Thyroid gland (tissue), 4 donors: ENCODE measurements around the gene DHX57. TPM values are rescaled to one million over a fixed set of nuclear protein-coding genes. Genes with fewer than 3 reads are reported as not detected.

Source experiments
- DNase-seq, 2 donors: peaks; one replicate each; pipeline ENCODE4 v3.0.0-alpha.2; 2019
- H3K27ac ChIP-seq, 3 donors: fragments of 200-600 bp; sonication (generic); 1 replicate in 2 of 3; 2 replicates in 1 of 3; pipeline ENCODE4 v1.5.1; 2016 to 2019; ENCODE audit warnings: mild to moderate bottlenecking in 1 of 3, moderate library complexity in 1 of 3
- H3K27me3 ChIP-seq: fragments of 200-600 bp; sonication (generic); one replicate; pipeline ENCODE4 v1.5.1; 2019
- H3K36me3 ChIP-seq, 2 donors: fragments of 200-600 bp; sonication (generic); one replicate each; pipeline ENCODE4 v1.5.1; 2016 to 2019
- H3K4me1 ChIP-seq, 2 donors: fragments of 200-600 bp; sonication (generic); one replicate each; pipeline ENCODE4 v1.5.1; 2017 to 2019
- H3K4me3 ChIP-seq, 3 donors: fragments of 200-600 bp; sonication (generic); replicated peaks in 1 of 3; 1 replicate in 2 of 3; 2 replicates in 1 of 3; pipeline ENCODE4 v1.5.1; 2016; ENCODE audit warnings: mild to moderate bottlenecking in 1 of 3
- H3K9me3 ChIP-seq: fragments of 200-600 bp; sonication (generic); one replicate; pipeline ENCODE4 v1.5.1; 2017
- CTCF ChIP-seq, 6 experiments: fragments of 200-600 bp in 3 of 6; fragments of 450-650 bp in 3 of 6; sonication (generic) in 3 of 6; IDR thresholded peaks; one replicate each; pipeline ENCODE4 v1.5.1; 2016 to 2019; ENCODE audit warnings: antibody characterized with exemption in 6 of 6, mild to moderate bottlenecking in 2 of 6, inconsistent platforms in 1 of 6, moderate library complexity in 1 of 6
- POLR2A ChIP-seq, 2 donors: fragments of 450-650 bp; IDR thresholded peaks; one replicate each; pipeline ENCODE4 v1.6.1; 2017; ENCODE audit warnings: antibody characterized with exemption in 2 of 2, mild to moderate bottlenecking in 2 of 2, moderate library complexity in 1 of 2
- WGBS, 2 donors: methylation state at CpG; one replicate each; pipeline ENCODE4 v1.1.5; 2017; 5-methylcytosine and 5-hydroxymethylcytosine counted together
- intact Hi-C: fragments of 100-400 bp; cut with DNase I; formaldehyde crosslinking; loops from one replicate; pipeline ENCODE4 v1.15.1; 2023
- total RNA-seq, 4 donors: library from RNA; depleted of rRNA; stranded (reverse); fragments of >200 nt; gene quantifications; one replicate each; pipeline ENCODE4 v1.2.3, GENCODE V29; 2016

DHX57 gene
- total RNA-seq, 4 donors from 2014 or later: 12.4 to 19.3 (median 16.3) TPM

- Histone ChIP-seq H3K27ac (no peak overlapping the region), H3K4me3 (no peak overlapping the region), H3K36me3 (peaks cover 0 to 7% of the 10 kb centered on the region in 2 donors), H3K4me1 (peaks cover 0 to 5% of the 10 kb centered on the region in 2 donors), H3K9me3 (no peaks in the 10 kb centered on the region), H3K27me3 (no peaks in the 10 kb centered on the region)
- 97% methylated on average over 3 of the region's 3 CpGs for WGBS, 2 donors
- intact Hi-C loops: no loop called here
- no peak for DNase-seq
- TF ChIP-seq CTCF (IDR thresholded peaks at IDR 0.05): no peak
- TF ChIP-seq POLR2A (IDR thresholded peaks at IDR 0.05): no peak
Measured at GRCh38 chr2:38871432-38871831, 4.3 kb downstream of the DHX57 start.

GRCh38 chr2:38866773-38867443, 8.8 kb downstream of the DHX57 start:
- TF ChIP-seq CTCF (IDR thresholded peaks at IDR 0.05): no peak
- no peak for TF ChIP-seq POLR2A (IDR thresholded peaks at IDR 0.05)
- Histone ChIP-seq H3K4me3 (no peak overlapping the region), H3K4me1 (no peaks in the 10 kb centered on the region), H3K36me3 (peaks cover 0 to 16% of the 10 kb centered on the region in 2 donors), H3K9me3 (no peaks in the 10 kb centered on the region), H3K27ac (no peak overlapping the region), H3K27me3 (no peaks in the 10 kb centered on the region)
- intact Hi-C loops: no loop called here
- WGBS, 2 donors: 92 to 94% methylated on average over 3 of the region's 3 CpGs
- no peak for DNase-seq

DNA sequence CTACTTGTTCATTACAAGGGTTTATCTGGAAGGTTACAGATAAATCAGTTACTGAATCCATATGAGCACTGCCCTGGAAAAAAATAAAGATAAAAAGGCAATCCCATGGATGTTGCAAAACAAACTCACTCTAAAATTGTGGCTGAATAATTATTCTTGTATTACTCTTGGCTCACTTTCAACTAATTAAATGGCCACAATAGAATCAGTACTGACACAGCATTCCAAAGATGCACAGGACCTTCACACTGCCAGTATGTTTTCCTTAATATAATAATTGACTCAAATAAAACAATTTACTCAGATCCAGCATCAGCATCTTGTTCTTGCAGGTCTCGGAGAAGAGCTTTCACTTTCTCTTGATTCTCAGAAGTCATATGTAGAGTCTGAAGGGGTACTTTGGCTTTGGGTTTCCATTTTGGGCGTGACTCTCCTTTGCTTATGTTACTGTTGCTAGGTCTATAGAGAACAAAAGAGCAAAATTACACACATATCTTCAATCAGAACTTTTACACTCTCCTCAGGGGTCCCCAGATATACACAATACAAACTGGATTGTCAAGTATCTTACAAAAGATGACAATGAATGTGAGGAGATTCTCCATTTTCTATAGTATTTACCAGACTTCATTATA, 12.6 kb downstream of the DHX57 start:
- H3K4me1 ChIP-seq: no peaks in the 10 kb centered on the region
- intact Hi-C loops: no loop called here
- WGBS, 2 donors: 81 to 91% methylated on average over 2 of the region's 2 CpGs
- TF ChIP-seq CTCF (IDR thresholded peaks at IDR 0.05) (no peak), POLR2A (IDR thresholded peaks at IDR 0.05) (no peak)
- H3K9me3 ChIP-seq: no peaks in the 10 kb centered on the region
- no peak for DNase-seq
- H3K4me3 ChIP-seq: no peak overlapping the region
- H3K27ac ChIP-seq: no peak overlapping the region
- H3K36me3 ChIP-seq: peaks cover 9 to 35% of the 10 kb centered on the region in 2 donors
- H3K27me3 ChIP-seq: no peaks in the 10 kb centered on the region

GRCh38 chr2:38862476-38862875, 13.3 kb downstream of the DHX57 start:
- Histone ChIP-seq H3K27me3 (no peaks in the 10 kb centered on the region), H3K9me3 (no peaks in the 10 kb centered on the region), H3K27ac (no peak overlapping the region), H3K36me3 (peaks cover 9 to 39% of the 10 kb centered on the region in 2 donors), H3K4me1 (no peaks in the 10 kb centered on the region), H3K4me3 (no peak overlapping the region)
- intact Hi-C loops: no loop called here
- DNase-seq: no peak
- TF ChIP-seq CTCF (IDR thresholded peaks at IDR 0.05): no peak
- no peak for TF ChIP-seq POLR2A (IDR thresholded peaks at IDR 0.05)

DNA sequence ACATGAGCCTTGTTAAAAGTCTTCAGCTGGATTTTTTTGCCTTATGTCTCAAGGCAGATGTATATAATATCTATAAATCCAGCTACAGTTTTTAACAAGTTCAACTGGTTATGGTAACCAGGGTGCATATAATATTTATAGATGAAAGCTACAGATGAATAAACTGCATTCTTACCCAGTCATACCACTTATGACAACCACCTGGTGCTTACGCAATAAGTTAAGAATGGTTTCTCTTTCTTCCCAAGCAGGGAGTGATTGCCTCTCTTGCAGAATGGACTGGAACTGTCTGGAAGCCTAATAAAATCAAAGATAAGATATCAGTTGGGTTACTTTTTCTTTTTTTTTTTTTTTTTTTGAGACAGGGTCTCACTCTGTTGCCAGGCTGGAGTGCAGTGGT, 19.6 kb downstream of the DHX57 start:
- TF ChIP-seq POLR2A (IDR thresholded peaks at IDR 0.05) (no peak), CTCF (IDR thresholded peaks at IDR 0.05) (no peak)
- WGBS, 2 donors: 94 to 98% methylated on average over 1 of the region's 1 CpG
- H3K4me1 ChIP-seq: no peaks in the 10 kb centered on the region
- no peaks in the 10 kb centered on the region for H3K9me3 ChIP-seq
- DNase-seq: no peak
- H3K36me3 ChIP-seq: peaks cover 32 to 37% of the 10 kb centered on the region in 2 donors
- no peak overlapping the region for H3K27ac ChIP-seq
- no peaks in the 10 kb centered on the region for H3K27me3 ChIP-seq
- no peak overlapping the region for H3K4me3 ChIP-seq
- intact Hi-C loops: no loop called here
